NB4 (cell line): ENCODE results near the gene AKR7A3.
A peak's percentile ranks its signal among the peaks of the same experiment; 100 is the strongest.

ENCODE experiments used
- DNase-seq: peaks from one replicate; pipeline ENCODE4 v3.0.0; 2010; ENCODE audit warnings: low read depth
- H3K4me3 ChIP-seq: one replicate; pipeline ENCODE4 v1.5.1; 2011; ENCODE audit warnings: mild to moderate bottlenecking, low read depth, low read length, moderate library complexity
- MYC ChIP-seq: IDR thresholded peaks from 2 replicates; pipeline ENCODE4 v1.6.1; 2011; ENCODE audit warnings: low read depth, low read length
- POLR2A ChIP-seq: IDR thresholded peaks from 2 replicates; pipeline ENCODE4 v1.6.1; 2011; ENCODE audit warnings: mild to moderate bottlenecking; ENCODE audit not compliant: insufficient read length; ENCODE audit errors: extremely low read depth
- TF ChIP-seq, protein P1 (sequence below): IDR thresholded peaks from 2 replicates; pipeline ENCODE4 v1.6.1; 2011; ENCODE audit warnings: low read depth, low read length
- TF ChIP-seq, protein P2 (sequence below): IDR thresholded peaks from one replicate; pipeline ENCODE4 v1.5.1; 2012; ENCODE audit warnings: low read depth, low read length

Gene AKR7A3

DNA sequence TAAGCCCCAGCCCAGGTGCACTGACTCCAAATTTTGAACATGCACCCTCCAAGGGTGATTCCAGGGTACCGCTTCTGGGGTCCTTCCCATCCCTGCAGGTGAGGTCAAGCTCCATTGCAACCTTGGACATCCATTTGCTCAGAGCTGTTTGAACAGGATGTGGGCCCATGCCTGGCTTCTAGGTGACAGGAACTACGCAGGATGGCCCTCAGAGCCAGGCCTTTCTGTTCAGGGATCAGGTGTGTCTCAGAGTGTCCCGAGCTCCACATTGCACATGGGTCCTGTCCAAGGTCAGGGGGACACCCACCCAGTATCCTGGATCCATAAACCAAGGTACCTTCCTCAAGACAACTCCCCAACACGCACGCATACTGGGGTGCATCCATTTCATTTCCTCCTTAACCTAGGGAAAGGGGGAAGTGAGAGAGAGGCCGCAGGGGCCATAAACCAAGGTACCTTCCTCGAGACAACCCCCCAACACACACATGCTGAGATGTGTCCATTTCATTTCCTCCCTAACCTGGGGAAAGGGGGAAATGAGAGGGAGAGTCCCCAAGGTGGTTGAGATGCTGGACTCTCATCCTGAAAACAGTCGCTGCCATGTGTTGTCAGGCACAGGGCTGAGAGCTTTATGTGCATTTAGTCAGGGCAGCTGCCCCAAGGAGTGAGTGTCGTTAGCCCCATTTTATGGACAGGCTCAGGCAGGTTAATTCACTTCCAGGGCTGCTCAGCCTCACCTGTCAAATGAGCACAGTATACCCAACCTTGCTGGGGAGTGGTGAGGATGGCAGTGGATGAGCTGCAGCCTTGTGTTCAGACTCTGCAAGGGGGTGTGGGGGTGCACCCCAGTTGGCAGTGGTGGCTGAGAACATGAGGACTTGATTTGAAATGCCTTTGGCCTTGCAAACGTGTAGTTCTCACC, 25.7 kb upstream of the AKR7A3 start:
- H3K4me3 ChIP-seq, result no peak overlapping the region
- no peak for DNase-seq

DNA sequence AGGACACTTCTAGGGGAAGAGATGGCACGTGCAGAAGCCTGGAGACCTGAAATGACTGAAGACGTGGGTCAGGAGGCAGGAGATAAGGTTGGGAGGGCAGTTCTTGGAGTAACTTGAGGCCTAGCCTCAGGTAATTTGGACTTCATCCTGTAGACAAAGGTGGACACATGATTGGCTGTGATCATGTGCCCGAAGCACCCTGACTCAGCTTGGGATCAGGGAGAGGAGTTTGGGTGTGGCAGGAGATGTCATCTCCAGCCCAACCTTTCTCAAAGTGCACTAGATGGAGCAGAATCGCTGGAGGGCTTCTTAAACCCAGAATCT, 25.0 kb upstream of the AKR7A3 start:
- no peak overlapping the region for H3K4me3 ChIP-seq
- TF ChIP-seq, protein P1, sequence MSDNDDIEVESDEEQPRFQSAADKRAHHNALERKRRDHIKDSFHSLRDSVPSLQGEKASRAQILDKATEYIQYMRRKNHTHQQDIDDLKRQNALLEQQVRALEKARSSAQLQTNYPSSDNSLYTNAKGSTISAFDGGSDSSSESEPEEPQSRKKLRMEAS, result no peak
- TF ChIP-seq, protein P2, sequence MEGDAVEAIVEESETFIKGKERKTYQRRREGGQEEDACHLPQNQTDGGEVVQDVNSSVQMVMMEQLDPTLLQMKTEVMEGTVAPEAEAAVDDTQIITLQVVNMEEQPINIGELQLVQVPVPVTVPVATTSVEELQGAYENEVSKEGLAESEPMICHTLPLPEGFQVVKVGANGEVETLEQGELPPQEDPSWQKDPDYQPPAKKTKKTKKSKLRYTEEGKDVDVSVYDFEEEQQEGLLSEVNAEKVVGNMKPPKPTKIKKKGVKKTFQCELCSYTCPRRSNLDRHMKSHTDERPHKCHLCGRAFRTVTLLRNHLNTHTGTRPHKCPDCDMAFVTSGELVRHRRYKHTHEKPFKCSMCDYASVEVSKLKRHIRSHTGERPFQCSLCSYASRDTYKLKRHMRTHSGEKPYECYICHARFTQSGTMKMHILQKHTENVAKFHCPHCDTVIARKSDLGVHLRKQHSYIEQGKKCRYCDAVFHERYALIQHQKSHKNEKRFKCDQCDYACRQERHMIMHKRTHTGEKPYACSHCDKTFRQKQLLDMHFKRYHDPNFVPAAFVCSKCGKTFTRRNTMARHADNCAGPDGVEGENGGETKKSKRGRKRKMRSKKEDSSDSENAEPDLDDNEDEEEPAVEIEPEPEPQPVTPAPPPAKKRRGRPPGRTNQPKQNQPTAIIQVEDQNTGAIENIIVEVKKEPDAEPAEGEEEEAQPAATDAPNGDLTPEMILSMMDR, result no peak
- no peak for TF ChIP-seq POLR2A
- TF ChIP-seq MYC, result no peak
- no peak for DNase-seq

More for the DNA sequence above, 25.7 kb upstream of the AKR7A3 start:
- TF ChIP-seq, protein P1, result no peak
- no peak for TF ChIP-seq POLR2A
- no peak for TF ChIP-seq MYC
- TF ChIP-seq, protein P2, result no peak

DNA sequence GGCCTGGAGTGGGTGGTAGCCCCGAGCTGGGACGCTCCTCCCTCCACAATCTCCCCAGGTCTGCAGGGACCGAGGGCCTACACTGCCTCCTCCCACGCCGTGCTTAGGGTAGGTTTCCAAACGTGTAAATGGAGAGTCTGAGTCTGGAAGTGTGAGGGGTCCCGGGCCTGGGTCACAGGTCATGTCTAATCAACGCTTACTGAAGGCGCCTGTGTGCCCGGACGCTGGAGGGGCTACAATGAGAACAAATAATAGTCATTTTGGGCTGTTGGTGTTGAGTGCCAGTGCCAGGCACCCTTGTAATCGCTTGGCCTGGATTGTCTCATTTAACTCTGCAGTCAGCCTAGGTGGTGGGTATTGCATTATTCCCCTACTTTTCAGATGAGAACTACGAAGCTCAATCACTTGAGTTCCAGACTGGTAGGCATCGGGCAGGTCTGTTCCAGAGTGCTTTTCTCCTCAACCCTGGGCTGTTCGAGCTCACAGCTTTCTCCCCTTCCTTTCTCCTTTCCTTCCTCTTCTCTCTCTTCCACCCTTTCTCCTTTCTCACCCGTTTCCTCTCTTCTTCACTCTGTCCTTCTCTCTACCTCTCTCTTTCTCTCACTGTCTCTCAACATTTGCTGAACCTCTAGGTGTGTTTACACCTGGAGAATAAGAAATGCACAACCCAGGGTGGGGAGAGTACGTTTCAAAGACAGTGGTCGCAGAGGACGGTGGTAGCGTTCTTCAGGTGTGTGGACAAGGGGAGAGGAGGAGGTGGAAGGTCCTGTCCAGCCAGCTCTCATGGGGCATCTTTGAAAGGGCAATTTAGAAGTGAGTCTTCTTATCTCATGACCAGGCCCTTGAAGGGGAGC, 24.4 kb upstream of the AKR7A3 start:
- peak; percentile 79 for DNase-seq
- H3K4me3 ChIP-seq, result peak overlapping the region; percentile 57
- TF ChIP-seq POLR2A (no peak), MYC (no peak)
- TF ChIP-seq, protein P2, result no peak

DNA sequence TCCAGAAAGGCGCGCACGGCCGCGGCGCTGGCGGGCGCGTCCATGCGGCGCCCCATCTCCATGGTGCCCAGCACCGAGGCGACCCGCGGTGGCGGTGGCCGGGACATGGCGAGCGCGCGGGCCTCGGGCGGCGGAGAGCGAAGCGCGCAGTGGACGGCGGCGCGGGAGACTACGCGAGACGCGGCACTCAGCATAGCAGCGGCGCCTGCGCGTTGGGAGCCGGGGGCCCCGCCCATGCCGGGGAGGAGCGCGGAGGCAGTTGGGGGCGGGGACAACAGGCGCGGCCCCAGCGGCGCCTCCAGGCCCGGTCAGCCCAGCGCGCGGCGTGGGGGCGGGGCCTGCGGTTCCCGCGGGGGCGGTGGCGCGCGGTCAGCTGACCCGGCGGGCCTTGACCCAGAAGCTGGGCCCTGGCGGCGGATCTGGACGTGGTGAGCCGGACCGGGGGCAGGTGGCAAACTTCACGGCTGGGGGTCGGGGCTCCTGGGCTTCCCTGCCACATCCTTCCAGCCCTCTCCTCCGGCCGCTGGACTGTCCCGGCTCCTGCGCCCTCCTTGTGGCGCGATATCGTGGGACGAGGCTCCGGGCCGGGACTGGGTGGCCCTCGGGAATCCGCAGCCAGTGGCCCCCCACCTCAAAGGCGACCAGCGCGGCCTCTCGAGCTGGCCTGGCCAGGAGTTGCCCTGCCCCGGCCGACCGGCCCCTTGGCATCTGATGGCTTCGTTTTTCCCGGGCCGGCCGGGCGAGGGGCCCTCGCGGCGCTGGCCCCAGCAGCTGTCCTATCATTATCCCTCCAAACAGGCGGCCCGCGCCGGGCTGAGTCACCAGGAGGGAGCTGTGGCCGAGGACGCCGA, 23.6 kb upstream of the AKR7A3 start, which contains the start of the genes AKR7A2 and SLC66A1:
Gene AKR7A2 (minus strand): TSS at position 214 of the 851 bp plus-strand sequence. CDS start 20 bp downstream, at position 194.
Gene SLC66A1 (plus strand): TSS at position 396 of the 851 bp plus-strand sequence. CDS start 5,352 bp downstream, outside the sequence.
- peak; percentile 91 for DNase-seq
- H3K4me3 ChIP-seq, result peak within 1 kb of the TSS; percentile 71
- TF ChIP-seq, protein P2, result no peak
- TF ChIP-seq, protein P1, result peak; percentile 17
- TF ChIP-seq MYC (0 out of 2 replicates have a peak, but pooled peaks have one; percentile 7), POLR2A (peak; percentile 77)

DNA sequence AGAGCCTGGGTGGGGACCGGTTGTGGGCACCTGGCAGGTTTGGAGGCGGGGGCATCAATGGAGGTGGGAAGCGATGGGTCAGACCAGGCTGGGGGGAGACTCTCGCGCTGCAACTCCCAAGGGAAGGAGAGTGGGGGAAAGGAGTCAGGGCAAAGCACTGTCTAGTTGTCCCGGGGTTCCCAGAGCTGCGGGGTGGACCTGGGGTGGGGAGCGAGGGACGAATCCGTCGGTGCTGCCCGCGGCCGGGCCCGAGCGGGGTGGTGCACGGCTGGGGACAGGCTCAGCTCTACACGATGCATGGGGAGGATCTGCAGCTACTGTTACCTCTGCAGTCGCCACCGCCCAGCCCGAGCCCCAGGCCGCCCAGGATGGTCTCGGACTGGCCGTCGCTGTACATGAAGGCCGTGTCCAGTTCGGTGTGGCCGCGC, 22.9 kb upstream of the AKR7A3 start:
- peak overlapping the region; percentile 71 for H3K4me3 ChIP-seq
- DNase-seq, result no peak
- TF ChIP-seq POLR2A (no peak), MYC (no peak)
- TF ChIP-seq, protein P2, result no peak
- TF ChIP-seq, protein P1, result no peak
